K562 (cell line): ENCODE data around the gene PTK7. TPM values are rescaled to one million over a fixed set of nuclear protein-coding genes. Genes with fewer than 3 reads are reported as not detected.

Experiments
- BCL6 ChIP-seq: fragments of 250-450 bp; sonication (Bioruptor Pico); IDR thresholded peaks from 2 replicates; pipeline ENCODE4 v1.4.0; 2020
- CBFA2T3 ChIP-seq: fragments of 450-650 bp; IDR thresholded peaks from 2 replicates; pipeline ENCODE4 v1.6.1; 2017
- HMGXB4 ChIP-seq: sonication (generic); formaldehyde crosslinking; IDR thresholded peaks from 2 replicates; pipeline ENCODE4 v1.8.1; 2023; ENCODE audit warnings: mild to moderate bottlenecking, missing genetic modification reagents
- LCOR ChIP-seq: sonication (generic); formaldehyde crosslinking; IDR thresholded peaks from 2 replicates; pipeline ENCODE4 v1.8.0; 2022; ENCODE audit warnings: mild to moderate bottlenecking, missing genetic modification reagents
- MBD2 ChIP-seq: sonication (generic); IDR thresholded peaks from 2 replicates; pipeline ENCODE4 v1.6.1; 2016; ENCODE audit warnings: low read depth, borderline replicate concordance
- MLX ChIP-seq, 2 experiments: fragments of 450-650 bp in 1 of 2; sonication (generic) in 1 of 2; formaldehyde crosslinking; conservative IDR thresholded peaks; 2 replicates each; pipeline versions ENCODE4 v1.4.0 to v1.8.1; 2020 to 2022; ENCODE audit warnings: mild to moderate bottlenecking in 1 of 2, missing genetic modification reagents in 1 of 2
- ZKSCAN1 ChIP-seq: fragments of 150-350 bp; IDR thresholded peaks from 2 replicates; pipeline ENCODE4 v1.6.1; 2016; ENCODE audit warnings: low read depth, low read length
- ZNF551 ChIP-seq: fragments of 250-450 bp; sonication (Bioruptor Pico); IDR thresholded peaks from 2 replicates; pipeline ENCODE4 v1.5.0; 2021; ENCODE audit warnings: mild to moderate bottlenecking, moderate library complexity
- ZNF586 ChIP-seq: fragments of 450-650 bp; formaldehyde crosslinking; conservative IDR thresholded peaks from 2 replicates; pipeline ENCODE4 v1.4.0; 2020; ENCODE audit warnings: mild to moderate bottlenecking, moderate library complexity
- polyA plus RNA-seq, 8 experiments: library from polyadenylated mRNA; depleted of rRNA in 4 of 8; stranded (reverse) in 5 of 8; unstranded in 3 of 8; fragments of >200 nt; fragmentation: Nextera tagmentation in 2 of 8; fragmentation: Illumina TruSeq in 1 of 8; extraction: Ambion mirVana in 2 of 8; extraction: Trizol in 1 of 8; gene quantifications; 2 replicates each; pipeline versions ENCODE4 v1.2.1 to v1.2.3, GENCODE V29; 2011 to 2014; ENCODE audit warnings: inconsistent platforms in 1 of 8, missing spikeins in 1 of 8
- total RNA-seq, 7 experiments: library from RNA; depleted of rRNA in 6 of 7; stranded (reverse); fragments of >200 nt in 6 of 7; fragmentation: Illumina TruSeq in 2 of 7; extraction: Trizol in 2 of 7; gene quantifications; 2 replicates each; pipeline versions ENCODE4 v1.2.1 to v1.2.3, GENCODE V29; 2011 to 2021; ENCODE audit warnings: low replicate concordance in 1 of 7
- TF ChIP-seq, protein P1 (sequence below): sonication (generic); formaldehyde crosslinking; IDR thresholded peaks from 2 replicates; pipeline ENCODE4 v1.8.0; 2023; ENCODE audit warnings: missing genetic modification reagents, mild to moderate bottlenecking, borderline replicate concordance
- TF ChIP-seq, protein P2 (sequence below): IDR thresholded peaks from 3 replicates; pipeline ENCODE4 v1.6.1; 2011; ENCODE audit warnings: borderline replicate concordance, mild to moderate bottlenecking; ENCODE audit not compliant: insufficient read length, insufficient read depth
- TF ChIP-seq, protein P3 (sequence below), 2 experiments: fragments of 250-450 bp in 1 of 2; fragments of 450-650 bp in 1 of 2; sonication (Bioruptor Pico) in 1 of 2; IDR thresholded peaks; 2 replicates each; pipeline versions ENCODE4 v1.6.1 to v1.8.0; 2016 to 2021; ENCODE audit warnings: mild to moderate bottlenecking in 2 of 2, moderate library complexity in 2 of 2, missing compliant biosample characterization in 1 of 2, missing genetic modification characterization in 1 of 2
- TF ChIP-seq, protein P4 (sequence below): sonication (generic); formaldehyde crosslinking; IDR thresholded peaks from 2 replicates; pipeline ENCODE4 v1.8.0; 2022; ENCODE audit warnings: missing genetic modification reagents, mild to moderate bottlenecking, borderline replicate concordance
- TF ChIP-seq, protein P5 (sequence below): fragments of 450-650 bp; IDR thresholded peaks from 2 replicates; pipeline ENCODE4 v1.6.1; 2016; ENCODE audit warnings: missing biosample characterization, missing genetic modification characterization

PTK7 gene
- total and polyA plus RNA-seq, 9 of the 15 experiments (the other 6 are each of a cell fraction or from before 2014, with no cell fraction given), result 0.20 to 6.8 (median 4.2) TPM

GRCh38 chr6:43093436-43094289 is 17.5 kb downstream of the PTK7 start (continued):
- TF ChIP-seq, protein P1, sequence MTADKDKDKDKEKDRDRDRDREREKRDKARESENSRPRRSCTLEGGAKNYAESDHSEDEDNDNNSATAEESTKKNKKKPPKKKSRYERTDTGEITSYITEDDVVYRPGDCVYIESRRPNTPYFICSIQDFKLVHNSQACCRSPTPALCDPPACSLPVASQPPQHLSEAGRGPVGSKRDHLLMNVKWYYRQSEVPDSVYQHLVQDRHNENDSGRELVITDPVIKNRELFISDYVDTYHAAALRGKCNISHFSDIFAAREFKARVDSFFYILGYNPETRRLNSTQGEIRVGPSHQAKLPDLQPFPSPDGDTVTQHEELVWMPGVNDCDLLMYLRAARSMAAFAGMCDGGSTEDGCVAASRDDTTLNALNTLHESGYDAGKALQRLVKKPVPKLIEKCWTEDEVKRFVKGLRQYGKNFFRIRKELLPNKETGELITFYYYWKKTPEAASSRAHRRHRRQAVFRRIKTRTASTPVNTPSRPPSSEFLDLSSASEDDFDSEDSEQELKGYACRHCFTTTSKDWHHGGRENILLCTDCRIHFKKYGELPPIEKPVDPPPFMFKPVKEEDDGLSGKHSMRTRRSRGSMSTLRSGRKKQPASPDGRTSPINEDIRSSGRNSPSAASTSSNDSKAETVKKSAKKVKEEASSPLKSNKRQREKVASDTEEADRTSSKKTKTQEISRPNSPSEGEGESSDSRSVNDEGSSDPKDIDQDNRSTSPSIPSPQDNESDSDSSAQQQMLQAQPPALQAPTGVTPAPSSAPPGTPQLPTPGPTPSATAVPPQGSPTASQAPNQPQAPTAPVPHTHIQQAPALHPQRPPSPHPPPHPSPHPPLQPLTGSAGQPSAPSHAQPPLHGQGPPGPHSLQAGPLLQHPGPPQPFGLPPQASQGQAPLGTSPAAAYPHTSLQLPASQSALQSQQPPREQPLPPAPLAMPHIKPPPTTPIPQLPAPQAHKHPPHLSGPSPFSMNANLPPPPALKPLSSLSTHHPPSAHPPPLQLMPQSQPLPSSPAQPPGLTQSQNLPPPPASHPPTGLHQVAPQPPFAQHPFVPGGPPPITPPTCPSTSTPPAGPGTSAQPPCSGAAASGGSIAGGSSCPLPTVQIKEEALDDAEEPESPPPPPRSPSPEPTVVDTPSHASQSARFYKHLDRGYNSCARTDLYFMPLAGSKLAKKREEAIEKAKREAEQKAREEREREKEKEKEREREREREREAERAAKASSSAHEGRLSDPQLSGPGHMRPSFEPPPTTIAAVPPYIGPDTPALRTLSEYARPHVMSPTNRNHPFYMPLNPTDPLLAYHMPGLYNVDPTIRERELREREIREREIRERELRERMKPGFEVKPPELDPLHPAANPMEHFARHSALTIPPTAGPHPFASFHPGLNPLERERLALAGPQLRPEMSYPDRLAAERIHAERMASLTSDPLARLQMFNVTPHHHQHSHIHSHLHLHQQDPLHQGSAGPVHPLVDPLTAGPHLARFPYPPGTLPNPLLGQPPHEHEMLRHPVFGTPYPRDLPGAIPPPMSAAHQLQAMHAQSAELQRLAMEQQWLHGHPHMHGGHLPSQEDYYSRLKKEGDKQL (CRISPR knock-in tag), result no peak
- TF ChIP-seq CBFA2T3 (no peak), ZNF551 (no peak), MBD2 (0 out of 2 replicates have a peak, but pooled peaks have one; percentile 24), ZNF586 (CRISPR knock-in tag) (no peak), HMGXB4 (CRISPR knock-in tag) (no peak), MLX (CRISPR knock-in tag; conservative IDR thresholded peaks at IDR 0.05) (no peak), LCOR (CRISPR knock-in tag) (no peak), ZKSCAN1 (no peak), BCL6 (CRISPR knock-in tag) (no peak)
- TF ChIP-seq, protein P2, sequence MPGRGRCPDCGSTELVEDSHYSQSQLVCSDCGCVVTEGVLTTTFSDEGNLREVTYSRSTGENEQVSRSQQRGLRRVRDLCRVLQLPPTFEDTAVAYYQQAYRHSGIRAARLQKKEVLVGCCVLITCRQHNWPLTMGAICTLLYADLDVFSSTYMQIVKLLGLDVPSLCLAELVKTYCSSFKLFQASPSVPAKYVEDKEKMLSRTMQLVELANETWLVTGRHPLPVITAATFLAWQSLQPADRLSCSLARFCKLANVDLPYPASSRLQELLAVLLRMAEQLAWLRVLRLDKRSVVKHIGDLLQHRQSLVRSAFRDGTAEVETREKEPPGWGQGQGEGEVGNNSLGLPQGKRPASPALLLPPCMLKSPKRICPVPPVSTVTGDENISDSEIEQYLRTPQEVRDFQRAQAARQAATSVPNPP, result no peak
- TF ChIP-seq, protein P3, sequence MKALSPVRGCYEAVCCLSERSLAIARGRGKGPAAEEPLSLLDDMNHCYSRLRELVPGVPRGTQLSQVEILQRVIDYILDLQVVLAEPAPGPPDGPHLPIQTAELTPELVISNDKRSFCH (CRISPR knock-in tag; IDR thresholded peaks at IDR 0.05), result no peak
- TF ChIP-seq, protein P3 (tag; IDR thresholded peaks at IDR 0.05), result no peak
- TF ChIP-seq, protein P4, sequence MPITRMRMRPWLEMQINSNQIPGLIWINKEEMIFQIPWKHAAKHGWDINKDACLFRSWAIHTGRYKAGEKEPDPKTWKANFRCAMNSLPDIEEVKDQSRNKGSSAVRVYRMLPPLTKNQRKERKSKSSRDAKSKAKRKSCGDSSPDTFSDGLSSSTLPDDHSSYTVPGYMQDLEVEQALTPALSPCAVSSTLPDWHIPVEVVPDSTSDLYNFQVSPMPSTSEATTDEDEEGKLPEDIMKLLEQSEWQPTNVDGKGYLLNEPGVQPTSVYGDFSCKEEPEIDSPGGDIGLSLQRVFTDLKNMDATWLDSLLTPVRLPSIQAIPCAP, result no peak
- TF ChIP-seq, protein P5, sequence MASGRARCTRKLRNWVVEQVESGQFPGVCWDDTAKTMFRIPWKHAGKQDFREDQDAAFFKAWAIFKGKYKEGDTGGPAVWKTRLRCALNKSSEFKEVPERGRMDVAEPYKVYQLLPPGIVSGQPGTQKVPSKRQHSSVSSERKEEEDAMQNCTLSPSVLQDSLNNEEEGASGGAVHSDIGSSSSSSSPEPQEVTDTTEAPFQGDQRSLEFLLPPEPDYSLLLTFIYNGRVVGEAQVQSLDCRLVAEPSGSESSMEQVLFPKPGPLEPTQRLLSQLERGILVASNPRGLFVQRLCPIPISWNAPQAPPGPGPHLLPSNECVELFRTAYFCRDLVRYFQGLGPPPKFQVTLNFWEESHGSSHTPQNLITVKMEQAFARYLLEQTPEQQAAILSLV (tag), result no peak
